Stimulated activated CD4-positive, alpha-beta T cell treated with anti-CD3 and anti-CD28 coated beads, Interleukin-15, amount 100 ng/mL, for 1 hour (primary cell): Measurements from ENCODE around the gene KMT2D.

Experiments
- DNase-seq, 2 donors: peaks; one replicate each; pipeline ENCODE4 v3.0.0-alpha.2; 2020; ENCODE audit warnings: low read depth in 1 of 2, low spot score in 1 of 2

KMT2D gene

DNA sequence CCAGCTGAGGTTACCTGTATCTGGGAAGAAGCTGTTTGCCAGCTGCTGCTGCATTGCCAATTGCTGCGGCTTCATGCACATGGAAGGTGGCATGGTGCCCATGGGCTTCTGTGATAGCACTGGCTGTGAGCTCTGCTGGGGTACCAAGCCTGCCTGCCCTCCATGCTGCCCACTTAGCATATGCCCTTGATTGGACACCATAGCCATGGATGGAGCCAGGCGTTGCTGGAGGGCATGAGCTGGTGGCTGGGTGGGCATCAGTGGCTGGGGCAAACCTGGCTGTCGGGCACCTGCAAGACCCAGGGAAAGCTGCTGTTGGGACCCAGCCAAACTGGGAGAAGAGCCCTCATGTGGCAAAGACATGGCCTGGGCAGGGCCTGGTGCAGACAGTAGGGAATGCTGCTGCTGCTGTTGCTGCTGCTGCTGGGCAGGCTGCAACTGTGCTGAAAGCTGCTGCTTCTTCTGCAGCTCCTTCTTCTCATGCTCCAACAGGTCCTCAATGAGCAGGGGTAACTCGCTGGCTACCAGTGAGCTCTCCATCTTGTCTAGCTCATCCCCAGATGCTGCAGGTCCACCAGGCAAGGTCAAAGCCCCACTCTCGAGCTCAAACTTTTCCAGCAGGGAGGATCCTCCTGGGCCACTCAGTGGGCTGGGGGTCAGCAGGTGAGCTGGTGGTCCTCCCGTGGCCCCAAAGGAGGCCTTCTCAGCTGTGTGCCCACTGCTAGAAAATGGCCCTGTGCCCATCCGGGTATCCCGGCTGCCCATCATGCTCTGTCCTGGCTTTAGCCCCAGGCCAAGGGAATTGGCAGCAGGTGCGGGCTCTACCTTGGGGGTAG lies 23.3 kb downstream of the KMT2D start:
- DNase-seq: no peak

DNA sequence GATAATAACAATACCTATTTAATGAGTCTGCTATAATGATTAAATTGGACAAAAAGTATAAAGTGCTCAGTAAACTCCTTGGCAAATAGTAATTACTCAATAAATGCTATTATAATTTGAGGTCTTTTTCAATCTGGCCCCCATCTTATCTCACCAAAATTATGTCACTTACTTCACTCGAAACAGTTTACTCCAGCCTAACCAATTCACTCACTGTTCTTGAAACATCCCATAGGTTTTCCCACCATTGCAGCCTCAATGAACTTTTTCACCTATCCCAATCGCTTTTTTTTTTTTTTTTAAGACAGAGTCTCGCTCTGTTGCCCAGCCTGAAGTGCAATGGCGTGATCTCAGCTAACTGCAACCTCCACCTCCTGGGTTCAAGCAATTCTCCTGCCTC lies 24.6 kb downstream of the KMT2D start:
- DNase-seq: no peak

- no peak for DNase-seq
Measured at GRCh38 chr12:49034286-49034622, 26.3 kb downstream of the KMT2D start.

DNA sequence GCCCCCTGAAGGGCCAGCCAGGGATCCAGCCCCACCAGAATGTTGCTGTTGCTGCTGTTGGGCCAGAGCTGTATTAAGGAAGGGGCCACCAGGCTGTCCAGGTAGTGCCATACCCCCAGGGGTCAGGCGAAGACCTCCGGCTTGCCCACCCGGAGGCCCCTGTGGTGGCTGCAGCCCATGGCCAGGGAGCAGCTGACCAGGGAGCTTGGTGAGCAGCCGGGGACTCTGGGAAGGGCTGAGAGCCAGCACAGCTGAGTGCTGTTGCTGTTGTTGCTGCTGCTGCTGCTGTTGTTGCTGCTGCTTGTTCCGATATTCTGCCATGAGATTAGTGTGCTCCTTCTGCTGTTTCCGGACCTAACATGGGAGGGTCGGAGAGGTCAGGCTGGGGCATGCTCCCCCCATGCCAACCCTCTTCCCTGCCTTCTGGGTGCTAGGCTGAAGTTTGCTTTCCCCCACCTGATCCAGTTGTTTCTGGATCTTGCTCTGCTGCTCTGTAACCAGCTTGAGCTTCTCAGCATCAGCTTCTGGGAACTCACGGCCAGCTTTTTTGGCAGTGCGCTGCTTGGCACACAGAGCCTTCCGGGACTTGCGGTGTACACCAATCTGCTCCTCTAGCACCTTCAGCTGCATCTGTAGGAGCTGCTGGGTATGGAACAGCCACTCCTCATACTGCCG lies 26.8 kb downstream of the KMT2D start:
- no peak for DNase-seq

DNA sequence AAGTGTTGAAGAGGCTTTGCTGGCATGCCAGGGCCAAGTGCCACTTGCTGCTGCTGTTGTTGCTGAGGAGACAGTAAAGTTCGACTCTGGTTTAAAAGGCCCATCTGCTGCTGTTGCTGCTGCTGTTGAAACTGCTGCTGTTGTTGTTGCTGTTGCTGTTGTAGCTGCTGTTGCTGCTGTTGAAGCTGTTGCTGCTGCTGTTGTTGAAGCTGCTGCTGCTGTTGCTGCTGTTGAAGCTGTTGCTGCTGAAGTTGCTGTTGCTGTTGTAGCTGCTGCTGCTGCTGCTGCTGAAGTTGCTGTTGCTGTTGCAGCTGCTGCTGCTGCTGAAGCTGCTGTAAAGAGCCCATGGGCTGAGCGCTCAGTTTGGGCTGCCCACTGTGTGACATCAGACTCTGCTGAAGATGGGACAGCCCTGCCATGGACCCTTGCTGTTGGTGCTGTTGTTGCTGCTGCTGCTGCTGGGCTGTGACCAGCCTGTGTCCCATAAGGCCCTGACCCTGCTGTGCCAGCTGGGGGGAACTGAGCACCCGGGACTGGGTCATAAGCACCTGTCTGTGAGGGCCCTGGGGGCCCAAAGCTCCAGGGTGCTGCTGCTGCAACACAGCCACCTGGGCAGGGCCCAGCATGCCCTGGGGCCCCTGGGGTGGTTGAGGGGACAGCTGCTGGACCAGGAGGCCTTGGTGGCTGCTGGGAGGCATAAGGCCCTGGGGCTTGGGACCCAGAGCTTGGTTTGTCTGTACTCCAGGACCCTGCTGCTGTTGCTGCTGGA lies 27.7 kb downstream of the KMT2D start:
- no peak for DNase-seq

DNA sequence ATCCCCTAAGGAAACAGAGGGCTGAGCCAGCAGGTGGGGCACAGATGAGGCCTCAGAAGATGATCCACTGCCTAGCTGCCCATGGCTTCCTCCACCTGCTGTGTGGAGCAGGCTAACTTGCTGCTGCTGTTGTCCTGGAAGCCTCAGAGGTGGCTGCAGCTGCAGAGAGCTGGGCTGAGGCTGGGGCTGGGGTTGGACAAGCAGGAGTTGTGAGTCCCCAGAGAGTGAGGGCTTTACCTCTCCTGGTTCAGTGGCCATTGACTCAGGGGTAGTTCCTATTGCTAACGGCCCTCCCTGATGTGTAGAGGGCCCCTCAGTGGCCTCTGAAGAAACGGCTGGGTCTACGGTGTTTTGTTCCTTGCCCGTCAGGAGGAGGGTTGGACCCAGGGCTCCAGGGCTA lies 28.3 kb downstream of the KMT2D start:
- no peak for DNase-seq

DNA sequence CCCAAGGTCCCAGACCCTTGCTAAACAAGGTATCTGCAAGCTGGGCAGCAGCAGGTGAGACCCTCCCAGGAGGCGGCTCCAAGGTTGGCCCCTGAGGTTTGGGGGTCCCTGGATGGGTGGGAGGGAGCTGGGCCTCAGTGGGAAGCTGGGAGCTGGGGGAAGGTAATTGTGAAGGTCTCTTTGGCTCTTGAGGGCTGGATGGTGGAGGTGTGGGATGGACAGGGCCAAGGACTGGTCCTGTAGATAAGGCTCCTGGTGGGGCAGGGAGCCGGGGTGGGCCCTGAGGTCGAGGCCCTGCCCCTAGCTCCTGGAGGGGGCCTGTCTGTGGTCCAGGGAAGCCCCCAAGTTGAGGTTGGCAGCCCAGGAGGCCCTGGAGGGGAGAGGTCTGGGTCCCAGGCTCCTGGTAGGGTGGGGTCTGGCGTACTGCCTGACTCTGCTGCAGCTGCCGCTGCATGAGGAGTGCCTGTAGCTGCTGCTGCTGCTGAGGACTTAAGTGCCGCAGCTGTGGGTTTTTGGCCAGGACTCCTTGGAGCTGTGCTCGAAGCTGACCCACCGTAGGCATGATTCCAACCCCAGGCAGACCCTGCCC lies 28.9 kb downstream of the KMT2D start:
- DNase-seq: no peak

- DNase-seq: no peak
Measured at GRCh38 chr12:49030714-49031572, 29.7 kb downstream of the KMT2D start.

GRCh38 chr12:49030119-49030518 lies 30.5 kb downstream of the KMT2D start:
- DNase-seq: no peak

DNA sequence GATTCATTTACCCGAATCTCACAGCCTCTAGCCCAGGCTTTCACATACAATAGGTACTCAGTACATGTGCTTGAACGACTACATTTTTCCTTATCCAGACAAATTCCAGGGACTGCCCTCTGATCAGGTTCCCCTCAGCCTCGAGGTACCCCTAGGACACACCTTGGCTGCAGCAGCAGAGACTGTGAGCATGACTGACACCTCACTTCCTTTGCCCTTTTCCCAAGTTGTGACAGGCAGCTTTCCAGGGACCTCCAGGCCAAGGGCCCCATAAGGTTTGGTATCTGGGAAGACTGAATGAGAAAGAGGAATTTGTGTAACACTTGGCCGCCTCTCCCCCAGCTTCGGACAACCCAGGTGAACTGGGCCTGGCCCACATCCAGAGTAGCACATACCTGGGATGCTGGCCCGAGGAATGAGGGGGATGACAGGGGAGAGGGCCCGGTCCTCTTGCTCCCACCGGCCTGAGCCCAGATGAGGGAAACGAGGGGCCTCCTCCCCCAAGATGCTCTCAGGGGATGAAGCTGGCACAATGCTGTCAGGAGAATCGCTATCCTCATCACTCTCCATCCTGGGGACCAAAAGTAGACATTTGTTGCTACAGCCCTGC lies 31.8 kb downstream of the KMT2D start:
- no peak for DNase-seq

DNA sequence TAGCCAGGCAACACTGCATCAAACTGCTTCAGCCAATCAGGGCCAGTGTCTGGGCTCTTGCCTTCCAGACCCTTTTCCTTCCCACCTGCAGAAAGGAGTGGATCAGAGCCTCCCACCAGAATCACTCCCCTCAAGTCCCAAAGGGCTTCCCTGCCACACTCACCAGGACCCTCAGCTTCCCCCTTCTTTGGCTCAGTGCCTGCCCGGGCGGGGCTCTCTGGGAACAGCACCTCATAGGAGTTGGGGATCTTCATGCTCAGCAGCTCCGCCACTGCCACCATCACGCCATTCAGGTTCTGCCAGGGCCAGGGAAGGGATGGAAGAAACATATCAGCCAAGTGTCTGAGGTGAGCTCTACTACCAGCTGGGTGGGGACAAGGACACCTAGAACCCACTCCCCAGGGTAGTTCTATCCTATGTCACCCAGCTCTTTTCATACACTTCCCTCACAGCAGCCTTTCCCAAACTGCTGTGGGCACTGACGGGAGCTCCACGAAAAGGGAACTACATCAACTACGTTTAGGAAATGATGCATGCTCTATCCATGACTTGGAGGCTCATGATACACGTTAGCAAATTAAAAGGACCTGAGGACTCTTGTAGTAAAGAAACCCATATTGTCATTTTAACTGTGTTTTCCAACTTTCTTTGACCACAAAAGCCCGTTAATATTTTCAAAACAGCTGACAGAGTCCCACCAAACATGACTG lies 32.6 kb downstream of the KMT2D start:
- no peak for DNase-seq

GRCh38 chr12:49026678-49027480 lies 33.7 kb downstream of the KMT2D start:
- no peak for DNase-seq

DNA sequence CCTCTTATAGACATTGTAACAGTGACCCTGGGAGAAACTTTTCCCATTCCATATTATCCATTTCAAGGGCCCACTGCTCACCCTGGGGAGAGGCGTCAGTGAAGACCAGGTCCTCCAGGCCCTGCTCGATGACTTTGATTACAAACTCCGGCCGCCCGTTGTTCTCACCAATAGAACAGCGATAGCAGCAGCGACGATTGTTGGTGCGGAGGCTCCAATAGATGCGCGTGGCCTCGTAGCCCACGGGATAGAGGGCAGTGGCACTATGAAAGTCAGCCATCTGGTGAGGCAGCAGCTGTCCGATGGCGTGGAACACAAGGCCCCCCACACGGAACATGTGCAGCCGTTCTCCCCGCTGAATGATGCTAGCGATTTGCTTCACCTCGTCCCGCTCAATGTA lies 34.5 kb downstream of the KMT2D start:
- DNase-seq: no peak

DNA sequence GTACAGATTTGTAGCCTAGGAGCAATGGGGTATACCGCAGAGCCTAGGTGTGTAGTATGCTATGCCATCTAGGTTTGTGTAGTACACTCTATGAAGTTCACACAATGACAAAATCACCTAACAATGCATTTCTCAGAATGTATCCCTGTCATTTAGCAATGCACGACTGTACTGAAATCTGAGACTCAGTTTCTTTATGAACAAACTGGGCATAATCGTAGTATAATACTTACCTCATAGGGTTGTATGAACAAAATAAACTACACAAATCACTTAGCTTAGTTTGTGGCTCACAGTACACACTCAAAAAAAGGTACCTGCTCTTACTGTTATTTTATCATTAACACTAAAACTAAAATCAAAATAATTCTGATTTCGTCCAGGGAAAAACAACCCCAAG lies 35.1 kb downstream of the KMT2D start:
- DNase-seq: no peak

GRCh38 chr12:49024543-49024942 lies 36.1 kb downstream of the KMT2D start:
- no peak for DNase-seq

DNA sequence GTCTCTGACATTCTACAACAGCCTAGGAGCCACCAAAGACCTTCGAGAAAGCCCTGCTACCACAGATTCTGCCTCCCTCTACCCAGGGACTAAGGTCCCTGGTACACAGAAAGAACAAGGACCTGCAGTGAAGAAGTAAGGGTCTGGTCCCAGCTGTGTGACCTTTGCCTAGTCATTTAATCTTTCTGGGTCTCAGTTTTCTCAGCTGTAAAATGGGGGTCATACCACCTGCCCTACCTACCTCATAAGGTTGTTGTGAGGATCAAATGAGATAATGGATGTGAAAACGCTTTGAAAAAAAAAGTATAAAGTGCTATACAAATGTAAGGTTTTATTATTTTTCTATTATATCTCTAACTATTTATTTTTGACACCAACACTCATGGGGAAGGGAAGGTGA lies 36.8 kb downstream of the KMT2D start:
- DNase-seq: no peak

DNA sequence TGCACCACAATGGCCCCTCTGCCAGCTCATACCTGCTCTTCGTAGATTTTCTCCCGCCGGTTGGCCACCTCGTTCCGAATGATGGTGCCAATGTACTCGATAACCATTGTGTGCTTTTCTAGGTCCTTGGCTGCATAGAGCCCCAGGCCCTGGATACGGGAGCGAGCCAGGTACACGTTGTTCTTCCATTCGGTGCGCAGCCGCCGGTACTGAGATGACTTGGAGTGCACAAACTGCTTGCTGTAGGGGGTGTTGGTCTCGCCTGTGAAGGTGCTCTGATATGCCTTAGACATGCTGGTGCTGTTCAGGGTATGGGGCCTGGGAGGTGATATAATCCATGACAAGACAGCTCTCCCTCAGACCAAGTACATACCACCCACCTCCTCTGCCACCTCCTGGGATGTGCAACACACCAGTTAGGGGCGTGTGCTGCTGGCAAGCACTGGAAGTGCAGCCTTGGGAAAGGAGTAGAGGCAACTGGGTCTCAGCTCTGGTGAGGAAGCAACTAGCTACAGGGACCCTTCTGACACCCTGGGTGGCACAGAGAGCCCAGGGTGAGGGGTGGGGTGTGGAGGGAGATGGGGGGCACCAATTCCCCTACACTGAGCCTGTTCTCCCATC lies 37.9 kb downstream of the KMT2D start:
- DNase-seq: no peak

GRCh38 chr12:49021292-49021915 lies 39.2 kb downstream of the KMT2D start:
- DNase-seq: no peak
